HEK293T (cell line): Measurements from ENCODE around the gene EOLA2.

ENCODE experiments used
- ARNT ChIP-seq: fragments of 450-650 bp; IDR thresholded peaks from 2 replicates; pipeline ENCODE4 v1.6.1; 2017; ENCODE audit warnings: mild to moderate bottlenecking
- FOXM1 ChIP-seq: fragments of 450-650 bp; IDR thresholded peaks from 2 replicates; pipeline ENCODE4 v1.6.1; 2017; ENCODE audit warnings: mild to moderate bottlenecking, borderline replicate concordance
- TF ChIP-seq, protein P1 (sequence below): fragments of 450-650 bp; IDR thresholded peaks from 2 replicates; pipeline ENCODE4 v1.6.1; 2016

DNA sequence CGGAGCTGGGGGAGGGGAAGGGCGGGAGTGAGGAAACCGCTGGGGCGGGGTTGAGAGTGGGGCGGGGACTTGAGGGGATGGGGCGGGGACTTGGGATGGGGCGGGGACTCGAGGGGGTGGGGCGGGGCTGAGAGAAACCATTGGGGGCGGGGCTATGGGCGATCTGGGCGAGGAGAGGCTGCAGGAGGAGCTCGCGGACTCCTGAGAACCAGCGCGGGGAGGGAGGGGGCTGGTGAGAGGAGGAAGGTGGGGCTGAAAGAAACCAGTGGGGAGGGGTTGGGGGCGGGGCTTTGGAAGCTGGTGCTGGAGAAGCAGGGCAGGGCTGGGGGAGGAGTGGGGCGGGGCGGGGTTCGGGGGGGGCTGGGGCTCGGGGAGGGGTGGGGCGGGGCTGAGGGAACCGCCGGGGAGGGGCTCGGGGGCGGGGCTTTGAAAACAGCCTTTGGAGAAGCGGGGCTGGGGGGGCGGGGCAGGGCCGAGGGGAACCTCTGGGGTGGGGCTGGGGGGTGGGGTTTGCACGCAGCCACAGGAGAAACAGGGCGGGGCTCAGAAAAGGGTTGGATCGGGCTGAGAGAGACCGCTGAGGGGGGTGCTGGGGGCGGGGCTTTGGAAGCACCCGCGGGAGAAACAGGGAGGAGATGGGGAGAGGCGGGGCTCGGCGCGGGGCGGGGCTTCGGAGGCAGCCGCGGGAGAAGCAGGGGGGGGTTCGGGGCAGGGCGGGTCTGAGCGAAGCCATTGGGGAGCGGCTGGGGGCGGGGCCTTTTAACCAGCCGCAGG is 777 bp upstream of the EOLA2 start:
- TF ChIP-seq, protein P1, sequence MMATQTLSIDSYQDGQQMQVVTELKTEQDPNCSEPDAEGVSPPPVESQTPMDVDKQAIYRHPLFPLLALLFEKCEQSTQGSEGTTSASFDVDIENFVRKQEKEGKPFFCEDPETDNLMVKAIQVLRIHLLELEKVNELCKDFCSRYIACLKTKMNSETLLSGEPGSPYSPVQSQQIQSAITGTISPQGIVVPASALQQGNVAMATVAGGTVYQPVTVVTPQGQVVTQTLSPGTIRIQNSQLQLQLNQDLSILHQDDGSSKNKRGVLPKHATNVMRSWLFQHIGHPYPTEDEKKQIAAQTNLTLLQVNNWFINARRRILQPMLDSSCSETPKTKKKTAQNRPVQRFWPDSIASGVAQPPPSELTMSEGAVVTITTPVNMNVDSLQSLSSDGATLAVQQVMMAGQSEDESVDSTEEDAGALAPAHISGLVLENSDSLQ, result no peak
- TF ChIP-seq ARNT (no peak), FOXM1 (no peak)
